HK-2 (cell line): ENCODE measurements around the gene GJC2.

Experiments used
- DNase-seq: peaks from one replicate; pipeline ENCODE4 v3.0.0-alpha.2; 2018; ENCODE audit not compliant: unreplicated experiment

The GJC2 gene

DNA sequence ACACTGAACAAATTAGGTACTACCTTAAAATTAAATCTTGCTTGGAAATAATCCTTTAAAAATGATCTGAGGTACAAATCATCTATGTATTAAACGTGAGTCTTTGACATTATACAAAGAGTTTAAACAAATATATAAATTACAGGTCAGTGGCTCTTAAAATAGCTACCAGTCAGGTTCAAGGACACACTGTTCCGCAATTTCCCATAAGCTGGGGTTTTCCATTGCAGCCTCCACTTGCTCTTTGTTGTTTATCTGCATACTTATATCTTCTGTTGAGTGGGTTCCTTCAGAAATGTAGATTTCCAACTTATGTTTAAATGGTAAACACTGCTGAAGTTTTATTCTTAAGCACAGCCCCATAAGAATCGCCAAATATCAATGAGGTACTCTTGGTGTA lies 34.9 kb upstream of the GJC2 start:
- no peak for DNase-seq

DNA sequence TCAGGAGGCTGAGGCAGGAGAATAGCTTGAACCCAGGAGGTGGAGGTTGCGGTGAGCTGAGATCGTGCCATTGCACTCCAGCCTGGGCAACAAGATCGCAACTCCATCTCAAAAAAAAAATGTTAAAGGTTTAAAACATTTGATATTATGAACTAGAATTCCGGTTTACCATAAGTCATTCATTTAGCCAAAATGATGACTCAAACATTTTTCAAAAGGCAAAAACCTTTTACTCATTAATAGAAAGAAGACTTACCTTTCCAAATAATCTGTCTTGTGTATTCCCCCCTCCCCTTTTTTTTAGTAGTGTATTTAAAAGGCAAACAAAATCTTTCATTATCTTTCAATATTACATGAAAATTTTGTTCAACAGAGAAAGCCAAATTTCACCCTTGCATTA lies 32.4 kb upstream of the GJC2 start:
- DNase-seq: no peak

DNA sequence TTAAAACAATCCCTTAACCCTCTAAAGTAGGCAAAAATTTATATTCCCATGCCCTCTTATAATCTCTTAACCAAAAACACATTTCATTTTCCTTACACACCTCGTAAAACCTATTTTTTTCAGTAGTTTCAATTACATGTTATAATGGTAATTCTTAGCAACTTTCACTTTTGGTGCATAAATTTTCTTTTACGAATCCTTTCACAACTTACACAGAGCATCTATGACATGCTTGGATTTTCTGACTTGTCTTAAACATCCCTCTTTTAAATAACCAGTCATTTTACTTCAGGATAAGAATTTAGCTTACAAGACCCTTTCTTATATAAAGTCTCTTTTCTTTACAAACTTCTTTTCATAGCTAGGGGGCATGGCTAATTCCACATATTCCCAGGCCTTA lies 31.7 kb upstream of the GJC2 start:
- DNase-seq: no peak

DNA sequence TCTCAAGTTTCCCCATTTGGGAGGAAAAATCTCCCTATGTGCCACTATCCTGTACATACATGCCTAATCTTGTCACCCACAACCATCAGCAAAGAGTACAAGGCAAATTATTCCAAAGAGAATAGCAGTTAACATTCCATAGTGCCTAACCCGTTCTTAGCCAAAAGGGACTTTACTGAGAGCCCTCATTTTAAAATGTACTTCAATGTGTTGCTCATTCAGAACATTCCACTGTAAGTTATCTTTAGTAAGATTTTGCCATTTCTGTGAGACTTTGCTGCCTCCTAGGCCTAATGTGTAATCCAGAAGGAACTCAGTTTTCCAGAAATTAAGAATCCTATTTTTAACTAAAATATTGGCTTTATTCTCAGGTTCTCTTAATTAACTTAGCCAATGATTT lies 29.4 kb upstream of the GJC2 start:
- DNase-seq: no peak

DNA sequence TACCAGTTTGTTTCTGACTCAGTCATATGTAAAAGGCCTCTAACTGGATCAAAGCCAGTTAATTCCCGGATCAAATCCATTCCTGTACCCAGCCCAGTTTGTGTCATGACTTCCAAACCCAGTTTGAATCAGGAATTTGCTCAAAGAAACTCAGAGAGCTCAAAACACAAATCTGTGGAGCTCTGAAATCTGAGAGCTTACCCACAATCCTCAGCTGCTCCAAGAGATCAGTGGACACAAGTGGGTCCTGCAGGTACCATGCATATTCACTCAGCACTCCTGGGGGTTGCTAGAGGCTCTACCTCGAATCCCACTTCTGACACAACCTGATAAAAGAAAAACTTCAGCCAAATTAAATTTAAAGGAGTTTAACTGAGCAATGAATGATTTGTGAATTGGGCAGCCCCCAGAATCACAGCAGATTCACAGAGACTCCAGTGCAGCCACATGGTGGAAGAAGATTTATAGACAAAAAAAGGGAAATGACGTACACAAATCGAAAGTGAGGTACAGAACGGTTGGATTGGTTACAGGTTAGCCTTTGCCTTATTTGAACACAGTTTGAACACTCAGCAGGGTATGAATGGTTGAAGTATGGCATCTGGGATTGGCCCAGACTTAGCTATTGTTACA lies 28.8 kb upstream of the GJC2 start:
- no peak for DNase-seq

DNA sequence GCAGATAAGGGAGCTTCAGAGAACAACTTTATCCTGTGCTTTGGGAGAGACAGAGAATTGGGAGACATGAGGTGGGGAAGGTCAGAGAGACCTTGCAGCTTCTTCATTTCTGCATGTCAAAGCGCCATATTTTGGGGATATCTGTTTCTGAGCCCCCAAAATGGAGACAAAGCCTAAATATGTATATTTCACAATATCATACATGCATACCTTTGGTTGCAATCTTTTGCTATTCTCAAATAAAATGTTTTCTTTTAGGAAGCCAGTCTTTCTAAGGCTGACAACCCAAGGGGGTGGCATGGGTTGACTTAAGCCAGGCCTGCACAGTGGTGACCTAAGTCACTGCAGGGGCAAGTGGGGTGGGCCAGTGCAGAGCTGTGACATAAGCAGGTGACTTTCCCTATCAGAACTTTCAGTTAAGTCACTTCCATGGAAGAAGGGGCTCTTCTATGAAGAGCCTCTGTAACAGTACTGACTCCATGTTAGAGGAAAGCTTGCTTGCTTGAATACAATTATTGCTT lies 26.7 kb upstream of the GJC2 start:
- DNase-seq: no peak

DNA sequence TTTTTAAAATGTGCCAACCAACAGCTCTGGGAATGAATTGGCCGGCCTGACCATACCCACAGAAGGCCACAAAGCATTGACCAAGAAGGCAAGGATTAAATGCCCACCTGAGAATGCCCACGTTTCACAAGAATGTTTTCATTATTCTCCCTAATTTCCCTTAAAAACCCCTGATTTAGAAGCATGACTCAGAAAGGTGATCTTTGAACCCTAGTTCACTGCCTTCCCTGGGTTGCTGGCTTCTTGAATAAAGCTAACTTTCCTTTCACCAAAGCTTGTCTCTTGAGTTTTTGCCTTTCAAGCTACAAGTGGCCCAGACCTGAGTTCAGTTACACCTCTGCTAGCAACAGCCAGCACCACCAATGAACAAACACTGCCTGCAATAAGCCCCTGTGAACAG lies 26.2 kb upstream of the GJC2 start:
- DNase-seq: no peak

DNA sequence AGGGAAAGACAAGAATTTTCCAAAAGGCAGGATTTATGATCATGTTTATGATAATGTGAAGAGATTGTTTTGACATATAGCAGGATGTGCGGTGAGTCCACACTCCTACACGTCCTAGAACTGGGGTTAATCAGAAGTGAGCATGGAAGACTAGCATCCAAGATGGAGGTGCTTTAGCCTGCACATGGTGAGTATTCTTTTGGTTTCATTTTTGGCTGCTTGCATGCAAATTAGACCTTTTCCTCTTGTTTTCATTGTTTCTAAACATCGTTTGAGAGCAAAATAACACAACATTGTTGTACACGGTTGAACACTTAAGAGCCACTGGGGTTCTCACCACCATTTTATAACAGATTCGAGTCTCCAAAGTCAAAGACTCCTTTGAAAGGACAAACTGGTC lies 24.5 kb upstream of the GJC2 start:
- DNase-seq: no peak

DNA sequence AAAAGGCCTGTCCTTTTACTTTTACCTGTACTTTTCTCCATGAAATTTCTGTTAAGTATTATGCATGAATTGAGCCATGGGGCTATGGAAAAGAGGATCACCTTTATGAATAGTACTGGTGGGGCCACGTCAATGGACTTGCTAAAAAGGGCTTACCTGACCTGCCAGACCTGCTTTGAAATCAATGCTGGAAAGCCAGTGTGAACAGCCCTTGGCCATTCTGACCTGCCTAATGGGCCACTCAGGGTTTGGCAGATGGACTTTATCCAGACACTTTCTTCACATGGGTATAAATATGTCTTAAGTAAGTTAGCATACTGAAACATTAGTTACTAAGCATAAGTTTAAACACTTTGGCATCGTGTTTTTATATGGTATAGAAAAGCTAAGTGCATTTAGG lies 18.0 kb upstream of the GJC2 start:
- no peak for DNase-seq

DNA sequence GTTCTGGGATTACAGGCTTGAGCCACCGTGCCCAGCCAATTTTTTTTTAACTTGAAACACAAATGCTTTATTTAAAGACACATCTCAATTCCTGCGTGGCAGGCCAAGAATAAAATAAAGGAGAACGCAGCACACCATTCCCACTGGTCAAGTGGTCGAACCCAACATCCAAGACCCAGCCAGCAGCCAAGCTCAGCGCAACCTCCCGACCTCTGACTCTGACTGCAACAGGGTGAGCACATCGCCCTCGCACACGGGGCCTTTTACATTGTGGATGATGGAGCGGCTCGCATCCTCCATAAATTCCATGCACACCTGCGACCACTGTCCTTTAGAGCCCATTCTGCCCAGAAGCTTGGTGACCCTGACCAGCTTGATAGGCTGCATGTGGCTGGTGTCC lies 15.1 kb upstream of the GJC2 start:
- DNase-seq: no peak

DNA sequence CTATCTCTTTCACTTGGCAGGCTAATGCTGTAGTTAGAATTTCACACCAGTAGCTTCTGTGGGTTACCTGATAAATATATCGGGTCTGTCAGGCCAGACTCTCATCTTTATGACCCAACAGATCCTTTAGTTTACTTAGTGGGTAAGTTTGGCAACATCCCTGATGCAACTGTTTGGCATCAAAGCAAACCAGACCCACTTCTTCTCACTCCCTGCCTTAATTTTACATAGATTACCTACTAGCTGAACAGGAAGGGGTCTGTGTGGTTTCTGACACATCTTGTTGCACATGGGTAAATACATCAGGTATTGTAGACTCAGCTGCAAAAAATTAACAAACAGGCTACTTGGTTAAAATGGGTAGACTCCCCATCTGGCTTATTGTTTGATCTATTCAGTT lies 12.8 kb upstream of the GJC2 start:
- DNase-seq: no peak

DNA sequence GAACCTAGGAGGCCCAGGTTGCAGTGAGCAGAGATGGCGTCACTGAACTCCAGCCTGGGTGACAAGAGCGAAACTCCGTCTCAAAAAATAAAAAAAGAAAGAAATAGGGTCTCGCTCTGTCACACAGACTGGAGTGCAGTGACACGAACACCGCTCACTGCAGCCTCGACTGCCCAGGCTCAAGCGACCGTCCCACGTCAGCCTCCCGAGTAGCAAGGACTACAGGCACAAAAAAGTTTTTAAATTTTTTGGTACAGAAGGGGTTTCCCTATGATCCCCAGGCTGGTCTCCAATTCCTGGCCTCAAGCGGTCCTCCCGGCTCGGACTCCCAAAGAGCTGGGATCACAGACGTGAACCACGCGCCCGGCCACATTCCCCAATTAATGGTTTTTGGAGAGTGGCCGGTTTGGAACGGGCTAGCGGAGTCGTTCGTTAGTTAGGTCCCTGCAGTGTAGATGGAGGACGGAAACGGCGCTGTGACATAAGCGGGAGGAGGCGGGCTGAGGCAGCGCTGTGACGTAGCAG lies 10.3 kb upstream of the GJC2 start:
- no peak for DNase-seq

DNA sequence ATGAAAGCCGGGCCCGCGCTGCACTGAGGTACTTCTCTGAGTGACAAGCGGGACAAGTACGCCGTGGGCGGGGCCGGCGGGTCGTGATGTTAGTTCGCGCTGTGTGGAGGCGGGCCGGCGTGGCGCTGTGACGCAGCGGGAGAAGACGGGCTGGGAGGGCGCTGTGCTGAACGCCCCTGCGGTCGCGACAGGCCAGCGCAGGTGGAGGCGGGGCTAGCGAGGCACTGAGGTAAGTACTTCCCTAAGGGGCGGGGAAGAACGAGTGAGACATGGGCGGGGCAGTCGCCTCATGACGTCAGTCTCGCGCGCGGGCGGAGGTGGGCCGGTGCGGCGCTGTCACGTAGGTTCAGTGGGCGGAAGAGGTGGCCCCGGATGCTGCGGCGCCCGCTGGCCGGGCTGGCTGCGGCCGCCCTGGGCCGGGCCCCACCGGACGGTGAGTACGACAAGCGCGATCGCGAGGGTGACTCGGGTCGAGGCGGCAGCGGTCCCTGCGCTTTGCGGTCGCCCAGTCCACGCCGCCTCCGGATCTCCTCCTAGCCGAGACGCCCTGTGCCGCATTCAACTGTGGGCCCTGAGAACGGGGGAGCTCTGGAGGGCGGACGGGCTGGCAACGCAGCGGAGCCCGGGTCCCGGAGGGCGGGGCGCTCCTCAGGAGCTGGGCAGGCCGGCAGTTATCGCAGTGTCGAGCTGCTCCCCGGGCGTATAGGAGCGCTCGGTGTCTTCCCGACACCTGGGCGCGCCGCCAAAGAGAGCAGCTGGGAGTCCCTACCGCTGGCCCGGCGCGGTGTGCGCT lies 9.6 kb upstream of the GJC2 start, which contains the start of gene GUK1:
GUK1 (plus strand) TSS at position 349 of the 793 bp plus-strand sequence; CDS start at position 373, 24 bp downstream.
- DNase-seq: peak; percentile 100

DNA sequence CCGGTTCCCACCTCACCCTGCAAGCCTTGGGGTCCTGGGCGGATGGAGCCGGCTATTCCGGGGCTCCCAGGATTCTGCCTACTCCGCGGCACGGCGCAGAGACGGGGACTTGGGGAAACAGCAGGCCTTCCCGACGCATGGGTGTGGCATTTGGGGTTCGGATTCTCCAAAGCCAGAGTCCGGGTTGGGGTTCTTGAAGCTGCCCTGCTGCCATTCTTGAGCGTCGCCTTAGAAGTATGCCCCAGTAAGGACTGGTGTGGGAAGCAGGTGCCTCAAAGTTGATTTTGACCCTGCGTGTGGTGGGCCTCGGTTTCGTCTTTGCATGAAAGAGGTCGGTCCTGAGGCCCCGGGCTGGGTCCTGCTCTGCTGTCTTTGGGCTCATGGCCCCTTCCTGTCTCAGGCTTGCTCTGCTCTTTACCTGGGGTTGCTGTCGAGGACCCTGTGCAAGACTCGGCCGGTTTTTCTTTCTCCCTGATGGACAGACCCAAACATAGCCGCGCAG lies 9.0 kb upstream of the GJC2 start:
- peak; percentile 41 for DNase-seq

DNA sequence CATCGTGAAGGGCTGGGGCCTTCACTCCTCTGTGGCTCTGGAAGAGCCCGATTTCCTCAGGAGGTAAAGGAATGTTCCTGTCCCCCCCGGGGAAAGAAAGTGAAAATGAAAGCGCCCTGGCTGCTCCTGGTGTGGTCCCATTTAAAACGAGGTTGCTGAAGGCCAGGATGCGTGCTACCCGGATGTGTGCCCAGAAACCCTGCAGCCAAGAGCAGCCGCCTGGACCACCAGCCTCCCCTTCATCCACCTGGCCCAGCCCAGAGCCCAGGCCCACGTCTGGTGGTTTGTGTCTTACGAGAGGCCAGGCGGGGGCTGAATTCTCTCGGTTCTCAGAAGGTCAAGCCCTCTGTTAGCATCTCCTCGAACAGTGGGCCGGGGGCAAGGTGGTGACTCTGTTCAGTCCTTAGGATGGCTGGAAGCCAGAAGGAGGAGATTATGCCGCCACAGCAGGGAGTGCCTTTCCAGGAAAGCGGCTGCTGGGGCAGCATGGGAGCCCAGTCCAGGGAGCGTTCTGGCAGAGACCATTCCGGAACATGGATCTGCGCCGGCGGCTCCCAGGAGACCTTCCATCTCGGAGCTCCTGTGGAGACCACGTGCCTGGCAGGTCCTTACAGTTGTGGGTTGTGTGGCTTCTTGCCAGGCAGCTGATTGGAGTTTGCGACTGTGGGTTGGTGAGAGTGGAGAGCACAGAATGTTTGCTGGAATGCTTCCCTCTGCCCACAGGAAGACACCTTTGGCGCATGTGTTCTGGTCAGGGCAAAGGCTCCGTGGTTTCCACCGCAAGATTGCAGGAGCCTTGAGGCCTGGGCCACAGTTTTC lies 8.3 kb upstream of the GJC2 start:
- peak; percentile 89 for DNase-seq

DNA sequence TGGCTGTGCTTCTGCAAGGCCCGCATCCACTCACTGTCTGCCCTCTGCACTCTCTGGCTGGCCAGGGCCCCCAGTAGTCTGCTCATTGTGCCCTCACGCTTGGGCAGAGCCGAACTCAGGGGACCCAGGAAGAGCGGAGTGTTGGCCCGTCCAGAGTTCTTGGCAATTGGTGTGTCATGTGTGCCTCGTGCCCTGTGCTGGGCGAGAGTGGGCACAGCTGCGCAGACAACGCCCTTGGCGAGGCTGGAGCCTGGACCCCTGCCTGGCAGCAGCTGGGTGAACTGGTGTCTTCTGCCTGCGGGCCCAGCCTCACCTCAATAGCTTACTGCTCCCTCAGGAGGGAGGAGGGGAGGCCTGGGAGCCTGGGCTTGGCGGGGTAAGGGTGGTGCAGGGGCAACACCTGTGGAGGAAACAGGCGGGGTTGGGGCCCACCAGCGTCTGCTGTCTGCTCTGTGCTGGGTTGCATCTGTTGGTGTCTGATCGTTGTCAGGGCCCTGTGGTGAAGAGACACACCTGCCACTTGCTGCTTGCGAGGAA lies 7.5 kb upstream of the GJC2 start:
- DNase-seq: no peak

DNA sequence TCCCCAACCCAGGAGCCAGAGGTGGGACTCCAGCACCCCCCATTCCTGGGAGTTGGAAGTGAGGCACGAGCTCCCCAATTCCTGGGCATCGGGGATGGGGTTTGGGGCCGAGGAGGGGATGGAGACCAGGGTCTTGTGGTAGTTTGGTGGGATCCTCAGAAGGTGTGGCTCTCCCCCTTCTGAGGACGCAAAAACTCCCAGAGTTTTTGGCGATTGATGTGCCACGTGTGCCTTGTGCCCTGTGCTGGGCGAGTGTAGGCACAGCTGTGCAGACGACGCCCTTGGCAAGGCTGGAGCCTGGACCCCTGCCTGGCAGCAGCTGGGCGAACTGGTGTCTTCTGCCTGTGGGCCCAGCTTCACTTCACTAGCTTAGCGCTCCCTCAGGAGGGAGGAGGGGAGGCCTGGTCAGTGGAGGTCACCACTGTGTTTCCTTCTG lies 7.0 kb upstream of the GJC2 start:
- DNase-seq: no peak

DNA sequence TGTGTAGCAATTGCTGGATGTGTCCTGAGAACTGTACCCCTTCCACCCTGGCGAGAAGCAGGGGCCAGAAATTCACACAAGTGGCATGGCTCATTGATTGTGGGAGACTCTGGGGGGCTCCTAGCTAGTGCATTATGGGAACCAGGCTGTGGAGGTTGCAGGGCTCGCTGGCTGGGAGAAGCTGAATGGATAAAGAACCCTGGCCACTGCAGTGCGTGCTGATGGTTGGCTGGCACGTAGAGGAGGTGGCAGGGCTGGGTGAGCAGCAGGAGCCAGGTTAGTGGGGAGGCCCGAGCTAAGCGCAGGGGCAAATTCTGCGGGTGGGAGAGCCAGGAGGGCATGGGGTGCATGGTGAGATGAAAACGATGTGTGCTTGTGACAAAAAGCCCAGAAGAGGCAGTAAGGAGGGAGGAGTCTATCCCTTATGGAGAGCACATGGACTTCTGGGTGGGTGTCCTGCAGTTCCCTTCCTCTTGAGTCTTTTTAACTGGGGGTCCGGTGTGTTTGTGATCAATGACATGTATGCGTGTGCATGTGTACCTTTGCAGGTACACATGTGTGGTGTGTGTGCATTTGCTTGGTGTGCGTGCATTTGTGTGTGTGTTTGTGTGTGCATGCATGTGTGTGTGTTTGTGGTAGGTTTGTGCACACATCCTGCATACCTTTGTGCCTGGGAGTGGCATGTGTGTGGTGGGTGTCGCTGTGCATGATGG lies 6.1 kb upstream of the GJC2 start:
- DNase-seq: no peak

DNA sequence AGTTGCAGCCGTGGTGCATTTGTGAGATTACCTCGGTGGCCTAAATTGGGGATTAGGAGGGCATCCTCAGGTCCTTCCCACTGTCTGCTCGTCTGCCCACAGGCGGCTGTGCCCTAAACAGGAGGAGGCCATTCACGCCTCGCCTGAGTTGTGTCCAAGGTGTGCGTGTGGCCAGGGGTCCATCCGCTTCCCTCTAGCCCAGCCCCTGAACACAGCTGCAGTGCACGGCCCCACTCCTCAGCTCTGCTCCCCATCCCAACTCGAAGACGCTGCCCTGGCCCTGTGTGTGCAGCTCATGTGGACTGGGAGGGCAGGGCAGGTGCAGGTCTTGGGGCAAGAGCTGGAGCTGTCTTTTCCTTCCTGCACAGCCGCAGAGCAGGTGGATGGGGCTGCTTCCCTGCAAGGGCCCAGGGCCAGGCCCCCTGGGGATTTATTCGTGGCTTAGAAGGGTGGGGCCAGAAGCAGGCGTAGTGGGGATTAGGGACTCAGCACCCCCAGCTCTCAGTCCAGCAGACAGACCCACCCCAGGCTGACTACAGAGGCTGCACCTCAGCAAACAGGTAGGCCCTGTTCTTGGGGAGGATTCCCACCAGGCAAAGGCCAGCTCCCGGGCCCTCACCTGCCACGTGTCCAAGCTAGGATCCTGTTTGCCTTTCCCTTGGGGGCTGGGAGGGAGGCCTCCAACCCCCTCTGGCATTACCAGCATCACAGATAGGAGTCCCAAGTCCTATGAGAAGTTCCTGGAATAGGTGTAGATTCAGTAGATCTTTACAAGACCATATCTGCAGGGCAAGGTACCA lies 5.3 kb upstream of the GJC2 start:
- no peak for DNase-seq

DNA sequence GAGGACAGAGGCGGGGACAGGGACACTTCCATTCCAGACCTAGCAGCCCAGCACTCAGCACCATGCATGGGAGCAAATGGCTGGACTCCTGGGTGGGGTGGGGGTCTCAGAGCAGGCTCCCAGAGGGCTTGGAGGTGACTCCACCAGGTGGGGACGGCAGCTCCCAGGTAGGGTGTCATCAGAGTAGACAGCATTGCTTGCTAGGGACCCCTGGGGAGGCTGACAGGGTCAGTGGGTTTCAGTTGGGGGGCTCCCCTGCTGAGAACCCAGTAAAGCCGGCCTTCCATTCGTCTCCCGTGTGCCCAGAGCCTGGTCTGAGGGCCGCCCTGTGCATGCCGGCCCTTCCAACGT lies 4.8 kb upstream of the GJC2 start:
- no peak for DNase-seq
